Neural cell (in vitro differentiated cells): ENCODE data around the gene MAP4K2. TPM values are rescaled to one million over a fixed set of nuclear protein-coding genes. Genes with fewer than 3 reads are reported as not detected.

Experiments
- H2AFZ ChIP-seq: fragments of 200-600, 300-800 bp; sonication (generic), shearing (Covaris generic); 2 replicates; pipeline ENCODE4 v1.6.0; 2014; ENCODE audit warnings: low read depth, mild to moderate bottlenecking, antibody characterized with exemption, low read length, moderate library complexity
- H3F3A ChIP-seq: fragments of 200-600 bp; shearing (Covaris generic); 2 replicates; pipeline ENCODE4 v1.6.1; 2016; ENCODE audit warnings: mild to moderate bottlenecking, moderate library complexity, mixed read lengths, antibody characterized with exemption, low read length; ENCODE audit not compliant: insufficient read depth, poor library complexity, severe bottlenecking
- H3K27ac ChIP-seq: fragments of 200-600, 300-800 bp; sonication (generic), shearing (Covaris generic); 2 replicates; pipeline ENCODE4 v1.5.1; 2014; ENCODE audit warnings: mild to moderate bottlenecking, low read length, moderate library complexity
- H3K27me3 ChIP-seq: fragments of 300-800, 200-600 bp; sonication (generic), shearing (Covaris generic); 2 replicates; pipeline ENCODE4 v1.6.0; 2014; ENCODE audit warnings: mild to moderate bottlenecking, low read depth, low read length, moderate library complexity; ENCODE audit not compliant: insufficient read depth
- H3K36me3 ChIP-seq: fragments of 300-800, 200-600 bp; sonication (generic), shearing (Covaris generic); 2 replicates; pipeline ENCODE4 v1.5.1; 2014; ENCODE audit warnings: mild to moderate bottlenecking, antibody characterized with exemption, low read length, moderate library complexity; ENCODE audit not compliant: insufficient read depth
- H3K4me2 ChIP-seq: fragments of 300-800, 200-600 bp; sonication (generic), shearing (Covaris generic); 2 replicates; pipeline ENCODE4 v1.6.0; 2014; ENCODE audit warnings: mild to moderate bottlenecking, low read length
- H3K4me3 ChIP-seq: fragments of 300-800, 200-600 bp; sonication (generic), shearing (Covaris generic); 2 replicates; pipeline ENCODE4 v1.5.1; 2014; ENCODE audit warnings: mild to moderate bottlenecking, low read length, moderate library complexity
- H3K79me2 ChIP-seq: fragments of 200-600 bp; shearing (Covaris generic); replicated peaks from 2 replicates; pipeline ENCODE4 v1.6.0; 2014; ENCODE audit warnings: mild to moderate bottlenecking, low read length, moderate library complexity; ENCODE audit not compliant: insufficient read depth
- H3K9ac ChIP-seq: fragments of 300-800, 200-600 bp; sonication (generic), shearing (Covaris generic); 2 replicates; pipeline ENCODE4 v1.6.1; 2016; ENCODE audit warnings: mild to moderate bottlenecking, low read length, mixed read lengths
- H3K9me2 ChIP-seq: fragments of 200-600 bp; shearing (Covaris generic); 2 replicates; pipeline ENCODE4 v1.6.1; 2016; ENCODE audit warnings: mild to moderate bottlenecking, low read length, mixed read lengths; ENCODE audit not compliant: insufficient read depth
- H3K9me3 ChIP-seq: fragments of 200-600, 300-800 bp; sonication (generic), shearing (Covaris generic); 2 replicates; pipeline ENCODE4 v1.6.1; 2016; ENCODE audit warnings: mild to moderate bottlenecking, mixed run types, low read length, moderate library complexity, mixed read lengths
- H4K20me1 ChIP-seq: fragments of 200-600 bp; shearing (Covaris generic); 2 replicates; pipeline ENCODE4 v1.6.1; 2016; ENCODE audit warnings: mild to moderate bottlenecking, mixed run types; ENCODE audit not compliant: insufficient read depth
- CTCF ChIP-seq: fragments of 450-650 bp; IDR thresholded peaks from 2 replicates; pipeline ENCODE4 v1.5.1; 2014; ENCODE audit warnings: antibody characterized with exemption, mild to moderate bottlenecking, moderate library complexity; ENCODE audit not compliant: poor library complexity, severe bottlenecking
- EP300 ChIP-seq: fragments of 450-650 bp; conservative IDR thresholded peaks from 2 replicates; pipeline ENCODE4 v1.6.1; 2014; ENCODE audit warnings: antibody characterized with exemption, mild to moderate bottlenecking, moderate library complexity; ENCODE audit not compliant: poor library complexity, severe bottlenecking
- EZH2 ChIP-seq: fragments of 200-600, 300-800 bp; shearing (Covaris generic), sonication (generic); IDR thresholded peaks from 2 replicates; pipeline ENCODE4 v1.6.1; 2014; ENCODE audit warnings: antibody characterized with exemption, low read length, borderline replicate concordance, mild to moderate bottlenecking; ENCODE audit not compliant: insufficient read depth, poor library complexity, severe bottlenecking
- MXI1 ChIP-seq: fragments of 450-650 bp; conservative IDR thresholded peaks from 2 replicates; pipeline ENCODE4 v1.6.1; 2014; ENCODE audit warnings: antibody characterized with exemption, mild to moderate bottlenecking; ENCODE audit not compliant: poor library complexity, severe bottlenecking
- POLR2AphosphoS5 ChIP-seq: IDR thresholded peaks from 2 replicates; pipeline ENCODE4 v1.6.1; 2012
- RAD21 ChIP-seq: fragments of 450-650 bp; conservative IDR thresholded peaks from 2 replicates; pipeline ENCODE4 v1.6.1; 2014; ENCODE audit warnings: antibody characterized with exemption, mild to moderate bottlenecking, moderate library complexity
- SMC3 ChIP-seq: fragments of 450-650 bp; conservative IDR thresholded peaks from 2 replicates; pipeline ENCODE4 v1.6.1; 2014; ENCODE audit warnings: antibody characterized with exemption, mild to moderate bottlenecking, moderate library complexity; ENCODE audit not compliant: poor library complexity
- TAF1 ChIP-seq: IDR thresholded peaks from 2 replicates; pipeline ENCODE4 v1.6.1; 2012; ENCODE audit warnings: low read depth
- polyA plus RNA-seq: library from polyadenylated mRNA; depleted of rRNA; stranded (reverse); fragments of >200 nt; gene quantifications from 2 replicates; pipeline ENCODE4 v1.2.3, GENCODE V29; 2014
- TF ChIP-seq, protein P1 (sequence below): IDR thresholded peaks from 2 replicates; pipeline ENCODE4 v1.6.1; 2012; ENCODE audit warnings: borderline replicate concordance

The MAP4K2 gene
- polyA plus RNA-seq, 1 donor from 2014 or later = 12.4 TPM

DNA sequence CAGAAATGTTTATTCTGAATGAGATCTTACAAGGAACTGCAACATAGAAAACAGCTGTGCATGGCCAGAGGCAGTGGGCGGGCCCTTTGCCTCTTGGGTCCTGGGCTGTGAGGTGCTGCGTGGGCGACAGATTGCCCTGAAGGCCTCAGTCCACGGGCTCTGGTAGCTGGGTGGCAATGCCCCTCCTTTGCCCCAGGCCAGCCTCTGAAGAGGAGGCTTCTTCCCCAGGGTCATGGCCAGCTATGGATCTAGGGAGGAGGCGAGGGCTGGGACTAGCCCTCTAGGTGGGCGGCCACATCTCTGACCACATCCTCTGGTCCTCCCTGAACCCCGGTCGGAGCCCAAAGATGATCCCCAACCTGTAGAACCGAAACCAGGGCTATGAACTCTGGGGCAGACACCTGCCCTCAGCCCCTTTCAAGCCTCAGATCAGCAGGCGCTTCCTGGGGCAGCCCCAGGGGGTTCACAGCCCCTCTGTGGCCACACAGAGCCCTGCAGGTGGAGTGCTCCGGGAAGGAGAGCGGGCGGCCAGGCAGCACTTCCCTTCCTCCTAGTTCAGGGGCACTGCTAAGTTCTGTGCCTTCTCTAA is 48.1 kb upstream of the MAP4K2 start:
- H3K9ac ChIP-seq = no peak overlapping the region
- H3K79me2 ChIP-seq = no peaks in the 10 kb centered on the region
- H3K4me3 ChIP-seq = no peak overlapping the region
- H4K20me1 ChIP-seq = no peaks in the 10 kb centered on the region
- H3K4me2 ChIP-seq = no peak overlapping the region
- H3K9me2 ChIP-seq = no peaks in the 10 kb centered on the region
- no peak overlapping the region for H3K27ac ChIP-seq
- no peaks in the 10 kb centered on the region for H3K36me3 ChIP-seq
- no peak overlapping the region for H2AFZ ChIP-seq
- no peaks in the 10 kb centered on the region for H3K9me3 ChIP-seq
- no peaks in the 10 kb centered on the region for H3K27me3 ChIP-seq
- H3F3A ChIP-seq = no peaks in the 10 kb centered on the region
- TF ChIP-seq TAF1 (no peak), CTCF (no peak), RAD21 (no peak), POLR2AphosphoS5 (no peak), SMC3 (no peak), EP300 (no peak), MXI1 (no peak), EZH2 (no peak)
- TF ChIP-seq, protein P1, sequence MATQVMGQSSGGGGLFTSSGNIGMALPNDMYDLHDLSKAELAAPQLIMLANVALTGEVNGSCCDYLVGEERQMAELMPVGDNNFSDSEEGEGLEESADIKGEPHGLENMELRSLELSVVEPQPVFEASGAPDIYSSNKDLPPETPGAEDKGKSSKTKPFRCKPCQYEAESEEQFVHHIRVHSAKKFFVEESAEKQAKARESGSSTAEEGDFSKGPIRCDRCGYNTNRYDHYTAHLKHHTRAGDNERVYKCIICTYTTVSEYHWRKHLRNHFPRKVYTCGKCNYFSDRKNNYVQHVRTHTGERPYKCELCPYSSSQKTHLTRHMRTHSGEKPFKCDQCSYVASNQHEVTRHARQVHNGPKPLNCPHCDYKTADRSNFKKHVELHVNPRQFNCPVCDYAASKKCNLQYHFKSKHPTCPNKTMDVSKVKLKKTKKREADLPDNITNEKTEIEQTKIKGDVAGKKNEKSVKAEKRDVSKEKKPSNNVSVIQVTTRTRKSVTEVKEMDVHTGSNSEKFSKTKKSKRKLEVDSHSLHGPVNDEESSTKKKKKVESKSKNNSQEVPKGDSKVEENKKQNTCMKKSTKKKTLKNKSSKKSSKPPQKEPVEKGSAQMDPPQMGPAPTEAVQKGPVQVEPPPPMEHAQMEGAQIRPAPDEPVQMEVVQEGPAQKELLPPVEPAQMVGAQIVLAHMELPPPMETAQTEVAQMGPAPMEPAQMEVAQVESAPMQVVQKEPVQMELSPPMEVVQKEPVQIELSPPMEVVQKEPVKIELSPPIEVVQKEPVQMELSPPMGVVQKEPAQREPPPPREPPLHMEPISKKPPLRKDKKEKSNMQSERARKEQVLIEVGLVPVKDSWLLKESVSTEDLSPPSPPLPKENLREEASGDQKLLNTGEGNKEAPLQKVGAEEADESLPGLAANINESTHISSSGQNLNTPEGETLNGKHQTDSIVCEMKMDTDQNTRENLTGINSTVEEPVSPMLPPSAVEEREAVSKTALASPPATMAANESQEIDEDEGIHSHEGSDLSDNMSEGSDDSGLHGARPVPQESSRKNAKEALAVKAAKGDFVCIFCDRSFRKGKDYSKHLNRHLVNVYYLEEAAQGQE = no peak

DNA sequence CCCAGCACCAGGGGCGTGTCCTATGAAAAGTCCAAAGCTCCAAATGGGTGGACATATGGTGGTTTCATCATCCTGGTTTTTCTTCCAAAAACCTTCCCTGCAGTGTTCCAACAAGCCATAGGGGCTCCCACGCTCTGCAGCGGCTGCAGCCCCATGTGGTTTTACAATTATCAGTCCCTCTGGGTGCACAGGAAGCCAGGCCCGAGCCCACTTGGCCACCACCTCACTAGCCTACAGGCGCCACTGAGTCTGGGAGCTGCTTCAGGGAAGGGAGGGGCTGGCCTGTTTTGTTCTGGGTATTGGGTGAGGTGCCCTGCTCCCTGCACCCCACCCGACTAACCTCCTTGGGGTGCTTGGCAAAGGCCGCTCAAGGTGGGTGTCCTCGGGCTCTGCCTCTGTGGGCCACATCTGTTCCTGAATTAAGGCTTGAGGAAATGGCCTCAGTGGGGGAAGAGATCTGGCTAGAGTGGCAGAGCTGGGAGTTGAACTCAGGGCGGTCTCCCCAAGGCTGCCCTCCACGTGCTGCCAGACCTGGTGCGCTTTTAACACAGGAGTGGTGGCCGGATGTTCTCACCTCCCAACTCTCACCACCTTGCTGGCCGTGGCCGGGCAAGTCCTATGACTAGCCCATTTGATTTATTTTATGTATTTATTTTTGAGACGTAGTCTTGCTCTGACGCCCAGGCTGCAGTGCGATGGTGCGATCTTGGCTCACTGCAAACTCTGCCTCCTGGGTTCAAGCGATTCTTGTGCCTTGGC is 46.8 kb upstream of the MAP4K2 start:
- no peak overlapping the region for H3K27ac ChIP-seq

More for the DNA sequence above, 46.8 kb upstream of the MAP4K2 start:
- Histone ChIP-seq H3K4me3 (no peak overlapping the region), H4K20me1 (no peaks in the 10 kb centered on the region), H3K79me2 (no peaks in the 10 kb centered on the region), H3K27me3 (peaks cover 11% of the 10 kb centered on the region), H3K4me2 (no peak overlapping the region), H3K9ac (no peak overlapping the region), H3K36me3 (no peaks in the 10 kb centered on the region), H3K9me2 (no peaks in the 10 kb centered on the region), H3F3A (no peaks in the 10 kb centered on the region), H2AFZ (no peak overlapping the region), H3K9me3 (no peaks in the 10 kb centered on the region)
- TF ChIP-seq TAF1 = no peak
- TF ChIP-seq SMC3 = no peak
- no peak for TF ChIP-seq POLR2AphosphoS5
- TF ChIP-seq EZH2 = no peak
- no peak for TF ChIP-seq CTCF
- TF ChIP-seq EP300 = no peak
- no peak for TF ChIP-seq RAD21
- TF ChIP-seq, protein P1 = no peak
- TF ChIP-seq MXI1 = no peak
